GM21786 (cell line): ENCODE data around the gene VSTM2B.
"Not testable (repeated sequence)": the region's sequence is repeated elsewhere in the genome, so short reads cannot be mapped to it uniquely, and the experiment has no call there.

ENCODE experiments used
- ATAC-seq: cut with Tn5 transposase; IDR thresholded peaks from one replicate; pipeline ENCODE4 v1.9.1; 2021; ENCODE audit not compliant: unreplicated experiment

VSTM2B gene

GRCh38 chr19:29525901-29526729, at the start of gene VSTM2B:
Gene VSTM2B, plus strand, starts transcription at chr19:29525994. Its CDS starts 590 bp downstream, at chr19:29526584.
- no peak for ATAC-seq

GRCh38 chr19:29476528-29476927, 49.3 kb upstream of the VSTM2B start:
- ATAC-seq, result no peak

GRCh38 chr19:29477831-29478577, 47.8 kb upstream of the VSTM2B start:
- no peak for ATAC-seq

GRCh38 chr19:29478578-29479565, 46.9 kb upstream of the VSTM2B start:
- ATAC-seq, result no peak

GRCh38 chr19:29479941-29480340, 45.9 kb upstream of the VSTM2B start:
- ATAC-seq, result no peak

- no peak for ATAC-seq
These were observed 45.3 kb upstream of the VSTM2B start for GRCh38 chr19:29480507-29480906.

- ATAC-seq, result no peak
These were observed 42.7 kb upstream of the VSTM2B start for GRCh38 chr19:29482855-29483640.

GRCh38 chr19:29483641-29483920, 42.2 kb upstream of the VSTM2B start:
- ATAC-seq, result no peak

- ATAC-seq, result no peak
These were observed 41.7 kb upstream of the VSTM2B start for GRCh38 chr19:29483944-29484581.

GRCh38 chr19:29484876-29485275, 40.9 kb upstream of the VSTM2B start:
- ATAC-seq, result no peak

- no peak for ATAC-seq
These were observed 40.5 kb upstream of the VSTM2B start for GRCh38 chr19:29485293-29485692.

- ATAC-seq, result not testable (repeated sequence)
These were observed 38.8 kb upstream of the VSTM2B start for GRCh38 chr19:29486961-29487360.

GRCh38 chr19:29487432-29487831, 38.4 kb upstream of the VSTM2B start:
- ATAC-seq, result no peak

GRCh38 chr19:29488316-29488715, 37.5 kb upstream of the VSTM2B start:
- no peak for ATAC-seq

GRCh38 chr19:29489172-29489951, 36.4 kb upstream of the VSTM2B start:
- no peak for ATAC-seq

- no peak for ATAC-seq
These were observed 34.3 kb upstream of the VSTM2B start for GRCh38 chr19:29491491-29491890.

GRCh38 chr19:29491995-29492577, 33.7 kb upstream of the VSTM2B start:
- no peak for ATAC-seq

GRCh38 chr19:29492769-29493168, 33.0 kb upstream of the VSTM2B start:
- no peak for ATAC-seq

GRCh38 chr19:29495091-29495490, 30.7 kb upstream of the VSTM2B start:
- ATAC-seq, result no peak
